OCI-LY7 (cell line): ENCODE results near the gene SPIC. TPM values are rescaled to one million over a fixed set of nuclear protein-coding genes. Genes with fewer than 3 reads are reported as not detected.

Experiments used
- BruUV-seq: library from RNA; stranded (reverse); fragments of 400-500 nt; replicated peaks from 2 replicates; lab custom pipeline; 2021; lab: Mats Ljungman, UMichigan
- CTCF ChIA-PET: fragments of 300-600 bp; sonication (Branson Sonifier 250); formaldehyde crosslinking; loops from one replicate; lab custom pipeline; 2022; ENCODE audit warnings: antibody characterized with exemption; ENCODE audit not compliant: unreplicated experiment; lab: Charles Lee
- POLR2A ChIA-PET: fragments of 300-600 bp; sonication (Branson Sonifier 250); formaldehyde crosslinking; loops from one replicate; lab custom pipeline; 2022; ENCODE audit warnings: antibody characterized with exemption; lab: Charles Lee
- DNase-seq: peaks from one replicate; pipeline ENCODE4 v3.0.0-alpha.2; 2015; ENCODE audit warnings: low spot score
- H2AFZ ChIP-seq: fragments of 200-600 bp; sonication (generic), shearing (Covaris generic); 2 replicates; pipeline ENCODE4 v1.6.1; 2014; ENCODE audit warnings: mild to moderate bottlenecking, antibody characterized with exemption, low read length, moderate library complexity
- H3K27ac ChIP-seq: fragments of 200-600 bp; sonication (generic); 2 replicates; pipeline ENCODE4 v1.5.1; 2014; ENCODE audit warnings: mixed run types, low read depth, mild to moderate bottlenecking, moderate library complexity, low read length, inconsistent platforms; ENCODE audit not compliant: poor library complexity, severe bottlenecking
- H3K36me3 ChIP-seq: fragments of 200-600 bp; sonication (generic); 2 replicates; pipeline ENCODE4 v1.6.1; 2014; ENCODE audit warnings: mild to moderate bottlenecking, antibody characterized with exemption, low read length, moderate library complexity, mixed read lengths; ENCODE audit not compliant: insufficient read depth
- H3K4me1 ChIP-seq: fragments of 200-600 bp; sonication (generic); 2 replicates; pipeline ENCODE4 v1.5.1; 2014; ENCODE audit warnings: mild to moderate bottlenecking, low read length; ENCODE audit not compliant: insufficient read depth, poor library complexity, severe bottlenecking
- H3K4me2 ChIP-seq: fragments of 200-600 bp; sonication (generic); 2 replicates; pipeline ENCODE4 v1.6.1; 2014; ENCODE audit warnings: mild to moderate bottlenecking, low read length
- H3K4me3 ChIP-seq: fragments of 200-600 bp; sonication (generic); 2 replicates; pipeline ENCODE4 v1.5.1; 2014; ENCODE audit warnings: mild to moderate bottlenecking, low read depth, low read length; ENCODE audit not compliant: poor library complexity, severe bottlenecking
- H3K79me2 ChIP-seq: fragments of 200-600 bp; sonication (generic); 2 replicates; pipeline ENCODE4 v1.6.1; 2016; ENCODE audit warnings: low read depth, mild to moderate bottlenecking, low read length, moderate library complexity, mixed read lengths; ENCODE audit not compliant: insufficient read depth
- H3K9me2 ChIP-seq: fragments of 200-600 bp; sonication (generic); 2 replicates; pipeline ENCODE4 v1.6.1; 2016; ENCODE audit warnings: mild to moderate bottlenecking, low read length, mixed read lengths; ENCODE audit not compliant: insufficient read depth
- H3K9me3 ChIP-seq: fragments of 200-600 bp; sonication (generic); 2 replicates; pipeline ENCODE4 v1.6.1; 2014; ENCODE audit warnings: mild to moderate bottlenecking, mixed run types, low read length, mixed read lengths
- H4K20me1 ChIP-seq: fragments of 200-600 bp; sonication (generic); 2 replicates; pipeline ENCODE4 v1.6.1; 2014; ENCODE audit warnings: mild to moderate bottlenecking, antibody characterized with exemption, low read length, moderate library complexity, mixed read lengths; ENCODE audit not compliant: insufficient read depth
- EZH2phosphoT487 ChIP-seq: fragments of 200-600 bp; sonication (generic); IDR thresholded peaks from 2 replicates; pipeline ENCODE4 v1.6.1; 2018; ENCODE audit warnings: low read depth, borderline replicate concordance, mild to moderate bottlenecking, mixed run types, antibody characterized with exemption, low read length, moderate library complexity, mixed read lengths
- intact Hi-C: fragments of 100-400 bp; cut with micrococcal nuclease; formaldehyde crosslinking; loops from one replicate; pipeline ENCODE4 v1.10.0; 2022; ENCODE audit not compliant: unreplicated experiment
- total RNA-seq, 2 experiments: library from RNA; depleted of rRNA in 1 of 2; stranded (reverse); fragments of >200 nt in 1 of 2; shearing (Covaris generic) in 1 of 2; gene quantifications; 2 replicates each; pipeline ENCODE4 v1.2.3, GENCODE V29; 2014 to 2022
- TF ChIP-seq, protein P1 (sequence below): fragments of 200-600 bp; sonication (generic); conservative IDR thresholded peaks from 2 replicates; pipeline ENCODE4 v1.5.1; 2014; ENCODE audit warnings: mild to moderate bottlenecking, antibody characterized with exemption, low read length, moderate library complexity, mixed read lengths

The SPIC gene
- total RNA-seq, 2 experiments from 2014 or later, result not detected

DNA sequence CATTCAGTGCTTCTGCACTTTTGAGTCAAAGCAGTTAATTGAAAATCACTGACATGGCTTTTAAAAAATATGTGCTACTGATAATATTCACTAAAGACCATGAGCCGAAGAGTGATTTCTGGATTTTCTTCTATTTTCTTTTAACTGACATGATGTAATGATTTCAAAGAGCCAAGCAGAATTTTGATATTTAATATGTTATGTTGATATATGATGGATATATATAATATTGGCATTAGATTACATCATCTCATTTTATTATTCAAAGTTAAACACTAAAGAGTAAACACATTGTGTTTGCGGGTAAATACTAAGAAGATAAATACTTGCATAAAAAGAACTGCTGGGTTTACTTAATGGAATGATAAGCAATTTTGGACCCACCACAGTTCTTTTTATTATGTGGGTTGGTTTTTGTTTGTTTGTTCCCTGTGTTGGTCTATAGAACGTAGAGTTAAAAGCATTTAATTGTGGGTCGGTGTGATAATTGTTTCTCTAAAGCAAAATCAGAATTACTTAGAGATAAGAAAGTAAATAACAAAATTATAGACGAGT, 692 bp downstream of the SPIC start:
- H3K4me1 ChIP-seq, result peaks cover 3% of the 10 kb centered on the region
- TF ChIP-seq, protein P1, sequence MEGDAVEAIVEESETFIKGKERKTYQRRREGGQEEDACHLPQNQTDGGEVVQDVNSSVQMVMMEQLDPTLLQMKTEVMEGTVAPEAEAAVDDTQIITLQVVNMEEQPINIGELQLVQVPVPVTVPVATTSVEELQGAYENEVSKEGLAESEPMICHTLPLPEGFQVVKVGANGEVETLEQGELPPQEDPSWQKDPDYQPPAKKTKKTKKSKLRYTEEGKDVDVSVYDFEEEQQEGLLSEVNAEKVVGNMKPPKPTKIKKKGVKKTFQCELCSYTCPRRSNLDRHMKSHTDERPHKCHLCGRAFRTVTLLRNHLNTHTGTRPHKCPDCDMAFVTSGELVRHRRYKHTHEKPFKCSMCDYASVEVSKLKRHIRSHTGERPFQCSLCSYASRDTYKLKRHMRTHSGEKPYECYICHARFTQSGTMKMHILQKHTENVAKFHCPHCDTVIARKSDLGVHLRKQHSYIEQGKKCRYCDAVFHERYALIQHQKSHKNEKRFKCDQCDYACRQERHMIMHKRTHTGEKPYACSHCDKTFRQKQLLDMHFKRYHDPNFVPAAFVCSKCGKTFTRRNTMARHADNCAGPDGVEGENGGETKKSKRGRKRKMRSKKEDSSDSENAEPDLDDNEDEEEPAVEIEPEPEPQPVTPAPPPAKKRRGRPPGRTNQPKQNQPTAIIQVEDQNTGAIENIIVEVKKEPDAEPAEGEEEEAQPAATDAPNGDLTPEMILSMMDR, result no peak
- TF ChIP-seq EZH2phosphoT487, result no peak
- H3K36me3 ChIP-seq, result no peaks in the 10 kb centered on the region
- no peak overlapping the region for H3K4me2 ChIP-seq
- H3K4me3 ChIP-seq, result no peak overlapping the region
- BruUV-seq, result no TSS peak
- no peaks in the 10 kb centered on the region for H3K9me2 ChIP-seq
- no peak for DNase-seq
- POLR2A ChIA-PET, result interaction anchor here (0.7 to 0.9 kb wide), 2 partner anchors 64 to 317 kb away, joined by 3 read pairs; no protein-coding TSS in a partner anchor
- CTCF ChIA-PET, result no interaction called here
- no peak overlapping the region for H2AFZ ChIP-seq
- no peaks in the 10 kb centered on the region for H4K20me1 ChIP-seq
- H3K79me2 ChIP-seq, result no peaks in the 10 kb centered on the region
- intact Hi-C loops, result no loop called here
- no peak overlapping the region for H3K27ac ChIP-seq
- no peaks in the 10 kb centered on the region for H3K9me3 ChIP-seq

DNA sequence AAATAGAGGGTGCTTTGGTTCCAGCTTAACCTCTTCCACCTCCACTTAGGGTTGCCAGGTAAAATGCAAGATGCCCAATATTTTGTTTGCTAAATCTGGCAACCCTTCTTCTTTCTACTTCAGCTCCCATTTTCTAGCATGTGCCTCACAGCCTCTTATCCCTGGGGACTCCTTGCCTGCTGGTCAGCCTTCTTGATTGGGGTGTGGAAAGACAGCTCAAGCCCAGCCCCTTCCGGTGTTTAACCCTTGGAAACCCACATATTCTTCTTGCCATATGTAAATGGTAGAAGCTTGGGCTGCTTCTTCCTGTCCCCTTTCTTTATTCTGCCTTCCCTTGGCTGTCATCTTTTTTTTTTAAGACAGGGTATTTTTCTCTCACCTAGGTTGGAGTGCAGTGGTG, 5.7 kb downstream of the SPIC start:
- TF ChIP-seq EZH2phosphoT487, result no peak
- TF ChIP-seq, protein P1, result no peak
- Histone ChIP-seq H4K20me1 (no peaks in the 10 kb centered on the region), H3K4me1 (no peaks in the 10 kb centered on the region), H3K4me3 (no peak overlapping the region), H2AFZ (no peak overlapping the region), H3K9me2 (no peaks in the 10 kb centered on the region), H3K36me3 (no peaks in the 10 kb centered on the region), H3K4me2 (no peak overlapping the region), H3K9me3 (no peaks in the 10 kb centered on the region), H3K79me2 (no peaks in the 10 kb centered on the region), H3K27ac (no peak overlapping the region)
- intact Hi-C loops, result no loop called here
- BruUV-seq, result no TSS peak
- DNase-seq, result no peak
- ChIA-PET CTCF (no interaction called here), POLR2A (interaction anchor here (0.6 to 0.9 kb wide), 3 partner anchors 349 to 774 kb away, joined by 3 to 10 read pairs (median 3); no protein-coding TSS in a partner anchor)

DNA sequence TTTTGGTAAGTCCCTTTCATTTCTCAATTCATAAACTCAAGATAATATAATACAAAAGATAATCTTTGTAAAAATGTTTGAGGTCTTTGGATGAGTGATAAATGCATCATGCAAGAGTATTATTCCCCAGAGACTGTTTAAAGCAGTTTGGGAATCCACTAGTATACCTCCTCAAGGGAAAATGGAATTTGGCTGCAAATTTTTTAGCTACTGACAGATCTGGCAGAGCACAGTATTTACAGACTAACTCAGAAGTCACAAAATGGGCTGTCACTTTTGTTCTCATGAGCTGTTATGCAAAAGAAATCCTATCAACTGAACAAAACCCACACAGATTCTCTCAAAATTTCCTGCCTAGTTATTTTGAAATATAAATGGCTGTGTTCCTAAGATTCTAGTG, 9.9 kb downstream of the SPIC start:
- no peaks in the 10 kb centered on the region for H3K4me1 ChIP-seq
- intact Hi-C loops, result no loop called here
- no peaks in the 10 kb centered on the region for H3K36me3 ChIP-seq
- H4K20me1 ChIP-seq, result no peaks in the 10 kb centered on the region
- no peaks in the 10 kb centered on the region for H3K9me3 ChIP-seq
- no peak for TF ChIP-seq EZH2phosphoT487
- TF ChIP-seq, protein P1, result no peak
- H2AFZ ChIP-seq, result 0 out of 2 replicates have a peak overlapping the region, but pooled peaks have one; percentile 50
- no peak overlapping the region for H3K27ac ChIP-seq
- H3K4me2 ChIP-seq, result no peak overlapping the region
- H3K79me2 ChIP-seq, result no peaks in the 10 kb centered on the region
- DNase-seq, result no peak
- CTCF ChIA-PET, result no interaction called here
- no TSS peak for BruUV-seq
- POLR2A ChIA-PET, result no interaction called here
- no peak overlapping the region for H3K4me3 ChIP-seq
- H3K9me2 ChIP-seq, result no peaks in the 10 kb centered on the region
